ENCODE data around the gene LHX3.
"Not testable (repeated sequence)": the region's sequence is repeated elsewhere in the genome, so short reads cannot be mapped to it uniquely, and the experiment has no call there.

LHX3 gene

DNA sequence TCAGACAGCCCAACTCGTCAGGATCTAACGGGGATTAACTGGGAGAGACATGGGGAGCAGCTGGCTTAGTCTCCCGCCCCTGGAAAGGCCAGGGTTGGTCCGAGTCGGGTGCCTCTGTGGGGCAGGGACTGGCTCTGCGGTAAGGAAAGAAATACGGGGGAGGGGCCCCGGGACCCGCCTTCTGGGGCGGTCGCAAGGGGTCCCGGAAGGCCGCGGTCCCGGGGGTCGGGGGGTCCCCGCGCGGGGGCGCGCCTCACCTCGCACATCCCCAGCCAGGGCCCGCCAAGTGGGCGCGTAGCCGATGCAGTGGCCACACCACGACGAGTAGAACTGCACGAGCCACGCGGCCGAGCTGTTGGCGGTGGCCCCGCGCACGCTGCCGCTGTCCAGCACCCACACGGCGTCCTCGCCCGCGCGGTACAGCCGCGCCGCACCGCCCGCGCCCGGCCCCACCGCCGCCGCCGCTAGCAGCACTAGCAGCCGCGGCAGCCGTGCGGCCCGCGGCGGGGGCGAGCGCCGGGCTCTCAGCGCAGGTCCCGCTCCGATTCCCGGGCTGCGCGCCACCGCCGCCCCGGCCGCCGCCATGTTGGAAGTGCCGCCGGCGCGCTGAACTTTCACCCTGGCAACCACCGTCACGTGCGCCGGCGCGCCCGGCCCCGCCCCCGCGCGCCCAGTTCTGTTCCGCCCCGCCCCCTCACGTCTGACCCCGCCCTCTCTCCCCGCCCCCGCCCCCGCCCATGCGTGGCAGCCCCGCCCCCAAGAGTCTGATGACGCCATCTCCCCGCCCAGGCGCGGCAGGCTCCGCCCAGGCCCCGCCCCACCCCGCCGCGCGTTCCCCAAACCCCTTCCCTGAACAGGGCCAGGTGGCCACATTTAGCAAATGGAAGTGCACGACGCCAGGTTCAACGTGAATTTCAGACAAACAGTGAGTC, 40.6 kb upstream of the LHX3 start, which contains the start of gene QSOX2:
TSS of gene QSOX2 (minus strand) at position 594 of the 932 bp plus-strand sequence. CDS start at position 585, 9 bp downstream.
- FAIRE-seq, result no peak
- TF ChIP-seq POLR2A (IDR thresholded peaks at IDR 0.05; ENCODE audit: low read depth, low read length), result peak; percentile 75

DNA sequence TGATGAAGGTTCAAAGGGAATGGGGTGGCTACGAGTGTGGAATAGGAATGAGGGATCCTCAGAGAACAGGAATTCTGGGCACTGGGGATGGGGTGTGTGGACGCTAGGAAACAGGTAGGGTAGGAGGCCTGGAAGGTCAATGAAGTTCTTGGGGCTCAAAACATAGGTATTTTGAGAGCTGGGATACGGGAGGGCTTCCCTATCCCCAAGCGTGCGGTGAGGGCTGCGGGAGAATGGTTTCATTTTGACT, 40.0 kb upstream of the LHX3 start:
- DNase-seq (ENCODE audit: insufficient read length, low spot score) (no peak), FAIRE-seq (no peak)
- no peak for TF ChIP-seq POLR2A (IDR thresholded peaks at IDR 0.05; ENCODE audit: low read depth, low read length)

More for the DNA sequence above, 40.6 kb upstream of the LHX3 start, which contains the start of gene QSOX2:
- peak; percentile 93 for DNase-seq (ENCODE audit: insufficient read length, low spot score)

DNA sequence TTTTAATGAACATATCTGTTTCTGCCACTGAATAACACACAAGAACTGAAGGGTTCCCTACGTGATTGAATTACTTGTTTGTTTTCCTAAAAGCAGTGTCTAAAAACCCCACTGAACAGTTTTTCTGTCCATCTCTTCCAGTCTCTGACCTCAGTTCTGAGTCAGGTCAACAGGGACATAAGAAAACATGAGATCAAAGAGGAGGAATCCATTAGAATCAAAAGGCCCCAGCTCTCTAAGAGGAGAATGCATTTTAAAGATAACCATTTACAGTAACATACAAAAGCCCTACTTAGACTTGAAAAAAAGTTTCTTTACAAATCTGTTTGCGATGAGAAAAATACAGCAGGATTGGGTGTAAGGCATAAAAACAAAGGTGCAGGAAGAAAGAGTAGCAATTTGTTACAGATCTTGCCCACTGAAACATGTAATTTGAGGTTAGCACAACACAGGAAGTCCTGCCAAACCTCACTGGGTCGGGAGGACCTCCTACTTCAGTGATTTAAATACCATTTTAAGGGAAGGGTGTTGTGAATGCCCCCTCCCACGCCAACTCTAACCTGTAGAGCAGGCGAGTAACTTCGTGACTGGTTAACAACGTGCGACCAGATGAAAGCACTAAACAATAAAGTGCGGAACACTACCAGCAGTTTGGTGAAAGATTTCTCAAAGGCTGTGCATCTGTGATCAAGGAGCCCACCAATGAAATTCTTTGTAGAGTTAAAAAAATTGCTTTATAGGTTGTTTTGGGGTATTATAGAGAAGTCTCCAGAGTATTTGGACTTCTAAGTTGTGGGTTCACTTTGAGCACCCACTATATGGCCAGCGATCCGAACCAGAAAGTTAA, 39.4 kb upstream of the LHX3 start:
- TF ChIP-seq POLR2A (IDR thresholded peaks at IDR 0.05; ENCODE audit: low read depth, low read length), result no peak
- no peak for FAIRE-seq
- DNase-seq (ENCODE audit: insufficient read length, low spot score), result no peak

DNA sequence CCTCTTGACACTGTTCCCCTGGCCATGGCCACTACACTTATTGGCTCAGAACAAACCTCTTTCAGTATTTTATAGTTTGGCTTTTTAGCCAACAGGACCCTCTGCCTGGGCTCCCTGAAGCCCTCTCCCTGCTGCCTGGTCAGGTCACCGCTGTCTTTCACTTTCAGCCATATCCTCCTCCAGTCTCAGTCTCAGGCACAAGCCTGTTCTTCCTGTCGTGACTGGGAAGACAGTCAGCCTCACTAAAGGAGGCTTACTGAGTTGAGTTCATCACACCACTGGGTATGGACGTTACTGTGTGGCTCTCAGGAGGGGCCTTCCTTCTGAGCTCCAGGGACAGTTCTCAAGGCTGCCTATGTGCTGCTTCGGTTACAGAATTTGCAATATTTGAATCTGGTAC, 38.7 kb upstream of the LHX3 start:
- DNase-seq (ENCODE audit: insufficient read length, low spot score), result no peak
- no peak for FAIRE-seq
- TF ChIP-seq POLR2A (IDR thresholded peaks at IDR 0.05; ENCODE audit: low read depth, low read length), result no peak

DNA sequence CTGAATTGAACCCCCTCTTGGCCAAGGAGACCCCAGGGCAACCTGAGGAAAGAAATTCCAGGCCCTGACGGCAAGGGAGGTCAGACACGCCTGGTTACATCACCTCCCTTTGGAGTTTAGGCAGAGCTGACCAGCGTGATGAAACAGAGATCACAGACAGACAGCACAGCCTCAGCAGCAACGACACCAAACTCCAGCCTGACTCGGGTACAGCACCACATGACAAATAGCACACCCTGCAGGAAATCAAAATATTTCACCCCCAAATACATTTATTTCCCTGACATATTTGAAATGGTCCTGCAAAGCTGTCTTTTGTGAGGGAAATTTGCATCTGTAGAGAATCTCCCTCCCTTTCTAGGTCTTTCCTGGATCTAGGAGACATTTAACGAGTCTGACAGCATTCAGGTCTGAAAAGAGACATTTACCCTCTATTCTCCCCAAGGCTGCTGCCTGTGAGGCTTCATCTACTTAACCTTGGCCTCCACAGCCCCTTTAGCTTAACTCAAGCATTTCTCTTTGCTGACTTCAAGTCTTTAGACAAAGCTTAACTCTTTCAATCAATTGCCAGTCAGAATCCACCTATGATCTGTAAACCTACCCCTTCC, 38.1 kb upstream of the LHX3 start:
- TF ChIP-seq POLR2A (IDR thresholded peaks at IDR 0.05; ENCODE audit: low read depth, low read length), result no peak
- no peak for DNase-seq (ENCODE audit: insufficient read length, low spot score)
- FAIRE-seq, result no peak

DNA sequence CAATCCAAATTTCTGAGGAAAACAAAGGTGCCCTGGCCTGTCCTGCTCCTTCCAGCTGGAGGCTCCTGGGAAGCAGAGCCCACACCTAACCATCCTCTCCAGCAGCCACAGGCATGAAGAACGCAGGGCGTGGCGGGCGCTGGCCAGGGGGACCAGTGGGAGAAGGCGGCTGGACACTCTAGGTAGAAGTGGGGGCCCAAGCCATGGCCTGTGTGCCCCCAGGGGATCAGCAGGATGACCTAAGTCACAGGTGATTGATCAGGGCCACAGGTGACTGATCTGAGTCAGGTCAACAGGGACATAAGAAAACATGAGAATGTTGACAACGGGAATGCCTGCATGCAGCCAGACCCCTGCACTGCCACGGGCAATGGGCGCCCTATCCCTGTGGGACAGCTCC, 37.3 kb upstream of the LHX3 start:
- no peak for TF ChIP-seq POLR2A (IDR thresholded peaks at IDR 0.05; ENCODE audit: low read depth, low read length)
- DNase-seq (ENCODE audit: insufficient read length, low spot score), result no peak
- no peak for FAIRE-seq

DNA sequence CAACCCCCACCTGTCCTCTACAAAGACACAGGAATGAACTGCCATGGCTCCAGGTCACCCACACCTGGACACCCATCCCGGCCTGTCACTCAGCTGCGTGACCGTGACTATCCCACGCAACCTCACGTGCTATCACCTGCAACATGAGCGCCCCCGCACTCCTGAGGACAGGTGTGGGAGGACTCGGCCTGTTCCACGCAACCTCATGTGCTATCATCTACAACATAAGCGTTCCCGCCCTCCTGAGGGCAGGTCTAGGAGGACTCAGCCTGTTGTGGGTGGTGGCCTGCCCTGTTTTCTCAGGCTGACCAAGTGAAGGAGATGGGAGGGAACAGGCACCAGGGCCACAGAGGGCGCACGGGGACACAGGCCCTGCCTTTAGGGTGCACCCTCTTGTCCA, 36.6 kb upstream of the LHX3 start:
- FAIRE-seq, result no peak

DNA sequence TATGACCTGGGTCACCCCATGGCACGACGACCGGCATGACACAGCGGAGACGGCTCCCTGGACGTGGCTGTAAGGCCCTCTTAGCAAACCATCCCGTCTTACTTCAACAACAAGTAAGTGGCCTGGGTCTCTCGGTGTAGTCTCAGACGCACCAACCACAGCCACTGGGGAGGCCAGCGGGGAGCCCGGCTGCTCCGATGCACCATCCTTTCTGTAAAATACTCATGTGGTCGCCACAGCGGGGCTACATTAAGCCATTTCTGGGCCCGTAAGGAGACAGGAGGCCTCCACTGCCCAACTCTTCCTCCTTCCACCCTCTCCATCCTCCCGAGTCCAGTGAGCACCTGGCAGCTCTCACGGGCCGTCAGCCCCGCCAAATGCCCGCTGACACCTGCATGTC, 36.0 kb upstream of the LHX3 start:
- DNase-seq (ENCODE audit: insufficient read length, low spot score) (no peak), FAIRE-seq (no peak)
- no peak for TF ChIP-seq POLR2A (IDR thresholded peaks at IDR 0.05; ENCODE audit: low read depth, low read length)

More for the DNA sequence above, 36.6 kb upstream of the LHX3 start:
- no peak for TF ChIP-seq POLR2A (IDR thresholded peaks at IDR 0.05; ENCODE audit: low read depth, low read length)
- no peak for DNase-seq (ENCODE audit: insufficient read length, low spot score)

DNA sequence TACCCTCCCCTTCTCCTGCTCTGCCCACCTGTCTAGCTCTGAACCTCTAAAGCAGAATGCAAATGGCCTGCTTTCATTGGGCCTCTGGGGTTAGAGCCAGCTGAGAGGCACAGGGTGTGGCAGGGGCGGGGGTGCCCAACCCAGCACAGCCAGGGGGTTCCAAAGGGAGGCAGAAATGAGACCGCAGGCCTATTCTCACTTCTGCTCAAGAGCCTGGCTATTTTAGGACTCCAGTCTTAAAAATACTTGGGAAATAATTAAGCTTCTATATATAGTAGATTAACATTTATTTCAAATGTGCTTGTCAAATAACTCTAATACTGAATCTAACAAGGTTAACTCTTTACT, 35.0 kb upstream of the LHX3 start:
- FAIRE-seq, result no peak
- TF ChIP-seq POLR2A (IDR thresholded peaks at IDR 0.05; ENCODE audit: low read depth, low read length), result no peak
- DNase-seq (ENCODE audit: insufficient read length, low spot score), result no peak

DNA sequence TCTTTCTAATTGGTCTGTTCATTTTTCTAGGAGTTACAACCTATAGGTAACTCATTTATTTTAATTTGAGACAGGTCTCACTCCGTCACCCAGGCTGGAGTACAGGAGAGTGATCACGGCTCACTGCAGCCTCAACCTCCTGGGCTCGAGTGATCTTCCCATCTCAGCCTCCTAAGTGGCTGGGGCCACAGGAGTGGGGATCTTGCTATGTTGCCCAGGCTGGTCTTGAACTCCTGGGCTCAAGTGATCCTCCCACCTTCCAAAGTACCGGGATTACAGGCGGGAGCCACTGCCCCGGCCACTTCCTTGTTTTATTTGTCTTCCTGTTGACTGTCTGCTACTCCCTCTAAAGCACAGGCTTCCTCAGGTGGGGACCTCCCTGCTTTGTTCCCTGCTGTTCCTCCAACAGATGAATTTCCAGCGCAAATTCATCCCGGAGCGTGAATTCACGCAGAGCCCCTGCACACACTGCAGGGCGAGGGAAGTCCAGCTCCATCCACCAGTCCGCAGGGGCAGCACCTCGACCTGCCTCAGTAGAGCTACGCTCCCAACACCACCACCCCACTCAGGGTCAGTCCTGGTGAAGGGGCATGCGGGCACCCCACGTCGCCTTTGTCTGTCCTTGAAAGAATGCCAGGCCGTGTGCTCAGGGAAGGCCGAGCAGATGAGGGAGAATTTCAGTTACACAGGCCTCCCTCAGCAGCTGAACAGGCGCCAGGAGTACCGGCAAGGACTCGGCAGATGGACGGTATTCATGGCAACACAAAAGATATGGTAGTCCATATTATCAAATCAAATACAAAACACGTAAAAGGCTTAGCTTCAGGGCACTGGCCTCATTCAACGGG, 34.4 kb upstream of the LHX3 start:
- TF ChIP-seq POLR2A (IDR thresholded peaks at IDR 0.05; ENCODE audit: low read depth, low read length), result no peak
- FAIRE-seq, result no peak
- no peak for DNase-seq (ENCODE audit: insufficient read length, low spot score)

DNA sequence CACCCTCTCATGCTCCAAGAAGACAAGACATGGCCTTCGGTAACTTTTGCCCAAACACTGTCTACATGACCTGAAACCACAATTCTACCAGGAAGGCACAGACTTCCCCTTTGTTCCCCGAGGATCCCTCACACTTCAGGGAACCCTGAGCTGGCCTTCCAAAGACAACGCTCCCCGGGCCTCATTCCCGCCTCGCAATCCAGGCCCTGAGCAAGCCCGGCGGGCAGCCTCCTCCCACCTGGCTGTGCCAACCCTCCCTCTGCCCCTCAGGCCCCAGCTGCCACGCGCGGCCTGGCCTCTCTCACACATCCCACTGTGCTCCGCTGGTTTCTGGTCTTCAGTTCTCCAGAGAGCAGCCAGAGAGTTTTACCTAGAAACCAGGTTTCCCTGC, 33.4 kb upstream of the LHX3 start:
- DNase-seq (ENCODE audit: insufficient read length, low spot score) (no peak), FAIRE-seq (no peak)
- TF ChIP-seq POLR2A (IDR thresholded peaks at IDR 0.05; ENCODE audit: low read depth, low read length), result no peak

DNA sequence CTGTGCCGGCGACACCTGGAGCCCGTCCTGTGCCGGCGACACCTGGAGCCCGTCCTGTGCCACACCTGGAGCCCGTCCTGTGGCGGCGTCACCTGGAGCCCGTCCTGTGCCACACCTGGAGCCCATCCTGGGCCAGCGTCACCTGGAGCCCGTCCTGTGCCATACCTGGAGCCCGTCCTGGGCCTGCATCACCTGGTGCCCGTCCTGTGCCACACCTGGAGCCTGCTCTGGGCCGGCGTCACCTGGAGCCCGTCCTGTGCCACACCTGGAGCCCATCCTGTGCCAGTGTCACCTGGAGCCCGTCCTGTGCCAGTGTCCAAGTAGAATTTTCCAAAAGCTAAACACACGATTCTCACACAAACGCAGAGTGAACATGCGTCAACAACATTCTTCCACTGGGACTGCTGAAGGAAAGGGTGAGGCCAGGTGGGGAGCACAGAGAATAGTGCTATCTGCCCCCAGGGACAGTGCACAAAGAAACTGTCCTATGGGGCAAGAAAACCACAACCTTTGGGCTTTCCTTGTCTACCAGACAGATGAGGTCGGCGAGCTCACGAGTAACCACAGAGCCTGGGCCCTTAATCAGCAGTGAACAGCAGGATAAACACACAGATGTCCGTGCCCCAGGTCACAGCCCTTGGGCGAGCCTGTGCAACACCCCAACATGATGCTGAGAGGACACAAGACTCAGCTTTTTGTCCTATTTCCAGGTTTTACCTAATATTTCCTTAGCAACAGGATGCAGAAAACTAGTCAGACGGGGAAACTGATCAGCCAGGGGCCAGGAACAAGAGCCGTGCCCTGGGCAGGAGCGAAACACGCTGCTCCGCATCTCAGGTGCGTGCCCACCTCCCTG, 32.8 kb upstream of the LHX3 start:
- FAIRE-seq, result no peak
- TF ChIP-seq POLR2A (IDR thresholded peaks at IDR 0.05; ENCODE audit: low read depth, low read length), result no peak
- no peak for DNase-seq (ENCODE audit: insufficient read length, low spot score)

DNA sequence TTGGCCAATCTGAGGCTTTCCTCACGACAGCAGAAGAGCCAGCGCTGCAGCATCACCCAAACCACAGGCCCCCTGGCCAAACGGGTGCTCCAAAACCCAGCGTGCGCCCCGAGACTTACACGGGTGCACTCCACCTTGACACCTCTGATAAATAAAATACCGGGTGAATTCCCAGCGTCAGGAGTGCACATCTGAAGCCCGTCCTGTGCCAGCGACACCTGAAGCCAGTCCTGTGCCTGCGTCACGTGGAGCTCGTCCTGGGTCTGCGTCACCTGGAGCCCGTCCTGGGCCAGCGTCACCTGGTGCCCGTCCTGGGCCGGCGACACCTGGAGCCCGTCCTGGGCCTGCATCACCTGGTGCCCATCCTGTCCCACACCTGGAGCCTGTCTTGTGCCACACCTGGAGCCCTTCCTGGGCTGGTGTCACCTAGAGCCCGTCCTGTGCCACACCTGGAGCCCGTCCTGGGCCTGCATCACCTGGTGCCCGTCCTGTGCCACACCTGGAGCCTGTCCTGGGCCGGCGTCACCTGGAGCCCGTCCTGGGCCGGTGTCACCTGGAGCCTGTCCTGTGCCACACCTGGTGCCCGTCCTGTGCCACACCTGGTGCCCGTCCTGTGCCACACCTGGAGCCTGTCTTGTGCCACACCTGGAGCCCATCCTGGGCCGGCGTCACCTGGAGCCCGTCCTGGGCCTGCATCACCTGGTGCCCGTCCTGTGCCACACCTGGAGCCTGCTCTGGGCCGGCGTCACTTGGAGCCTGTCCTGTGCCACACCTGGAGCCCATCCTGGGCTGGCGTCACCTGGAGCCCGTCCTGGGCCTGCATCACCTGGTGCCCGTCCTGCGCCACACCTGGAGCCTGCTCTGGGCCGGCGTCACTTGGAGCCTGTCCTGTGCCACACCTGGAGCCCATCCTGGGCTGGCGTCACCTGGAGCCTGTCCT, 31.8 kb upstream of the LHX3 start:
- DNase-seq (ENCODE audit: insufficient read length, low spot score); FAIRE-seq: not testable (repeated sequence)

Data from H54 (cell line).